ENCODE measurements around the gene SMYD3. TPM values are rescaled to one million over a fixed set of nuclear protein-coding genes. Genes with fewer than 3 reads are reported as not detected.

The SMYD3 gene
- total RNA-seq, 1 donor from 2014 or later = 23.9 TPM

DNA sequence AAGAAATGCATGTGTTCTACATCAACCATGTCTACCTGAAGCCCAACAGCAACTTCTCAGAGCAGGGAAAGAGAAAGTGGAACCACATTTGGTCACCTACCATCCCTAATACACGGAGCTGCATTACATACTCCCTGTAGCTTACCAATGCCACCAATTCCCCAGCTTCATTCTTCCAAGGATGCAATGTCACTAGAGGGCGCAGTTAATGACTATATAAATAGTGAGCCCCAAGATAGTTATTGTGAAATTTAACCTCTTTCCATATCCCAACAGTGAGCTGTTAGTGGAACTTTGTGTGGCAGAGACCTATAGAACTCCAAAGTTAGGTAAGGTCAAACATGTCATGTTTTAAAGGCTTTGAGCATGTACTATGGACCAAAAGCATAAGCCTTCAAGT lies 618.3 kb downstream of the SMYD3 start:
- Mint-ChIP-seq H3K4me1 (no peaks in the 10 kb centered on the region), H3K36me3 (ENCODE audit: low read depth) (no peaks in the 10 kb centered on the region), H3K27ac (no peak overlapping the region), H3K9me3 (peaks cover 18% of the 10 kb centered on the region), H3K27me3 (no peaks in the 10 kb centered on the region), H3K4me3 (no peak overlapping the region)
- intact Hi-C loops (cut with micrococcal nuclease) = loop anchor here (1.0 kb wide), 1 partner anchor 114 kb away; no protein-coding TSS in a partner anchor
- peak; percentile 70 for DNase-seq

DNA sequence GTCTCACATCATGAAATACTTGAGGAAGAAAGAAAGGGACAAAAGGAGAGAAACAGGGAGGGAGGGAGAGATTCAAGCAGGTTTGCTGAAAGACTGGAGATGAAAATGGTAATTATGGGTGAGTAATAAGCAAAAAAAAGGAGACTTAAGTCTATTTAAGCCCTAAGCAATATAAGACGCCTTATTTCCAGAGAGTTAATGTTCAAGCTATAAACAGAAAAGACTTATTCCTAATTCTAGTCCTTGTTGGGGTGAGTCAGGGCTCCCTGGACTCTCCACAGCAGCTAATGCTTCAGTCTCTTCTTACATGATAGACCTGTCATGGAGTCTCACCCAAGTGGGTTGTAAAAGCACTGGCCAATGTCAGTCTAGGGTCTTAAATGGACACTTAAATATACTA lies 619.2 kb downstream of the SMYD3 start:
- intact Hi-C loops (cut with micrococcal nuclease) = no loop called here
- Mint-ChIP-seq H3K4me3 (no peak overlapping the region), H3K4me1 (no peaks in the 10 kb centered on the region), H3K27me3 (no peaks in the 10 kb centered on the region), H3K9me3 (peaks cover 14% of the 10 kb centered on the region), H3K27ac (no peak overlapping the region), H3K36me3 (ENCODE audit: low read depth) (no peaks in the 10 kb centered on the region)
- DNase-seq = no peak

GRCh38 chr1:245881767-245882391 lies 625.2 kb downstream of the SMYD3 start:
- H3K4me3 Mint-ChIP-seq = no peak overlapping the region
- DNase-seq = no peak
- H3K27ac Mint-ChIP-seq = no peak overlapping the region
- intact Hi-C loops (cut with micrococcal nuclease) = no loop called here
- H3K36me3 Mint-ChIP-seq (ENCODE audit: low read depth) = no peaks in the 10 kb centered on the region
- no peaks in the 10 kb centered on the region for H3K9me3 Mint-ChIP-seq
- H3K4me1 Mint-ChIP-seq = no peaks in the 10 kb centered on the region
- no peaks in the 10 kb centered on the region for H3K27me3 Mint-ChIP-seq

- intact Hi-C loops (cut with micrococcal nuclease) = no loop called here
- Mint-ChIP-seq H3K4me3 (no peak overlapping the region), H3K27me3 (no peaks in the 10 kb centered on the region)
These were observed 626.2 kb downstream of the SMYD3 start for GRCh38 chr1:245880754-245881403.

DNA sequence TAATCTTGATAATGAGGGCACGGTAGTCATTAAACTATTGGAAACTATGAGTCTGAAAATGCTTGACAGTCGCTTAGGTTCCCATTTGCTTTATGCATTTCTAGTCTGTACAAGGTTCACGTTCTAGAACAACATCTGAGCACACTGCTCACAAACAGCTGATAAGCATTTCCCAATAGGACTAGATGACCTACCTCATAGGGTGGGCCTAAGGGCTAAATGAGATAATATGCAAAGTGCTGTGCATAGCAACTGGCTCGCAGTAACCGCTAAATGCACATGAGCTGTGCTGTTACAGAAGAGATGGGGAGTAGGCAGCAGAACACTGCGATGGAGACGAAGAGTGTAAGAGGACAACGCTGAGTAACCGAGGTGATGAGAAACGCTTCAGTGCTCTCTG lies 628.0 kb downstream of the SMYD3 start:
- intact Hi-C loops (cut with micrococcal nuclease) = no loop called here
- Mint-ChIP-seq H3K27ac (no peak overlapping the region), H3K9me3 (no peaks in the 10 kb centered on the region), H3K4me1 (no peaks in the 10 kb centered on the region), H3K27me3 (no peaks in the 10 kb centered on the region), H3K4me3 (no peak overlapping the region), H3K36me3 (ENCODE audit: low read depth) (no peaks in the 10 kb centered on the region)
- DNase-seq = no peak

More at GRCh38 chr1:245880754-245881403, 626.2 kb downstream of the SMYD3 start:
- H3K4me1 Mint-ChIP-seq = no peaks in the 10 kb centered on the region
- H3K9me3 Mint-ChIP-seq = no peaks in the 10 kb centered on the region
- no peaks in the 10 kb centered on the region for H3K36me3 Mint-ChIP-seq (ENCODE audit: low read depth)
- DNase-seq = no peak
- no peak overlapping the region for H3K27ac Mint-ChIP-seq

- H3K36me3 Mint-ChIP-seq (ENCODE audit: low read depth) = no peaks in the 10 kb centered on the region
- intact Hi-C loops (cut with micrococcal nuclease) = no loop called here
- H3K4me1 Mint-ChIP-seq = no peaks in the 10 kb centered on the region
- no peak overlapping the region for H3K27ac Mint-ChIP-seq
- no peaks in the 10 kb centered on the region for H3K9me3 Mint-ChIP-seq
- H3K27me3 Mint-ChIP-seq = no peaks in the 10 kb centered on the region
- DNase-seq = no peak
- H3K4me3 Mint-ChIP-seq = no peak overlapping the region
These were observed 628.5 kb downstream of the SMYD3 start for GRCh38 chr1:245878585-245878984.

GRCh38 chr1:245877976-245878375 lies 629.1 kb downstream of the SMYD3 start:
- Mint-ChIP-seq H3K27me3 (no peaks in the 10 kb centered on the region), H3K4me1 (no peaks in the 10 kb centered on the region), H3K27ac (no peak overlapping the region), H3K4me3 (no peak overlapping the region), H3K36me3 (ENCODE audit: low read depth) (no peaks in the 10 kb centered on the region), H3K9me3 (no peaks in the 10 kb centered on the region)
- no peak for DNase-seq
- intact Hi-C loops (cut with micrococcal nuclease) = no loop called here

- no peak for DNase-seq
- H3K4me1 Mint-ChIP-seq = no peaks in the 10 kb centered on the region
These were observed 630.5 kb downstream of the SMYD3 start for GRCh38 chr1:245876586-245876985.

DNA sequence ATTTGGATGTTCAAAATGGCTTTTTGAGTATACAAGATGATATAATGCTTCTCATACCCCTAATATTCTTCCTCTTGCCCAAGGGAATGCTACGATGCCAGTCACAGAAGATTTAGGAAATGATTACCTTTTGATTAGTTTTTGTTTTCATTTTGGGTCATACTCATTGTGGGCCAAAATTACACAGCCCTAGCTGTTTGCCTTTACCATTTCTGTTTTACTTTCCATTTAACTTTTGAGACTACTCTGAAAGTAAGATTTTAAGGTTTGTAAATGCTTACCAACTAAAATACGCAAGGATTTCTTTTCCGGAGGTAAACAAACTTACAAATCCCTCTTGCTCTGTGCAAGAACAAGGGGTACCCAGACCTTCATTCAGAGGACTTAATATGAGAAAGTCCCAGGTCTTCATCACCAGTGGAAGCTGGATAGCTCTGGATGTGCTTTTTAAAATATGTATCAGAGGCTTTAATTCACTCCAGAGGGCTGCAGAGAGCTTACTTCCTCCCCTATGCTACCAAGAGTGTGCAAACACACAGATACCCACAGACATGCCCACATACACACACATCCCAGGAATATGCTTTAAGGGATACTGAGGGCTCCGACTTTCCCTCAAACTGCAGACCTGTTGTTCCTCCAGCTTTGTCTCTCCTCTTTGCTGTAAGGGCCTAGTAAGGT lies 631.4 kb downstream of the SMYD3 start:
- DNase-seq = no peak
- H3K36me3 Mint-ChIP-seq (ENCODE audit: low read depth) = no peaks in the 10 kb centered on the region
- no peaks in the 10 kb centered on the region for H3K9me3 Mint-ChIP-seq
- no peaks in the 10 kb centered on the region for H3K4me1 Mint-ChIP-seq
- intact Hi-C loops (cut with micrococcal nuclease) = no loop called here
- H3K27ac Mint-ChIP-seq = no peak overlapping the region
- no peak overlapping the region for H3K4me3 Mint-ChIP-seq
- no peaks in the 10 kb centered on the region for H3K27me3 Mint-ChIP-seq

More at GRCh38 chr1:245876586-245876985, 630.5 kb downstream of the SMYD3 start:
- no peak overlapping the region for H3K27ac Mint-ChIP-seq
- H3K36me3 Mint-ChIP-seq (ENCODE audit: low read depth) = no peaks in the 10 kb centered on the region
- H3K4me3 Mint-ChIP-seq = no peak overlapping the region
- H3K27me3 Mint-ChIP-seq = no peaks in the 10 kb centered on the region
- no peaks in the 10 kb centered on the region for H3K9me3 Mint-ChIP-seq
- intact Hi-C loops (cut with micrococcal nuclease) = no loop called here

- Mint-ChIP-seq H3K9me3 (no peaks in the 10 kb centered on the region), H3K4me3 (no peak overlapping the region), H3K27me3 (no peaks in the 10 kb centered on the region), H3K4me1 (no peaks in the 10 kb centered on the region), H3K27ac (no peak overlapping the region), H3K36me3 (ENCODE audit: low read depth) (no peaks in the 10 kb centered on the region)
- intact Hi-C loops (cut with micrococcal nuclease) = no loop called here
- DNase-seq = no peak
These were observed 632.0 kb downstream of the SMYD3 start for GRCh38 chr1:245874942-245875580.

GRCh38 chr1:245873883-245874671 lies 633.0 kb downstream of the SMYD3 start:
- intact Hi-C loops (cut with micrococcal nuclease) = no loop called here
- Mint-ChIP-seq H3K27me3 (no peaks in the 10 kb centered on the region), H3K27ac (no peak overlapping the region), H3K4me1 (no peaks in the 10 kb centered on the region), H3K9me3 (no peaks in the 10 kb centered on the region), H3K36me3 (ENCODE audit: low read depth) (no peaks in the 10 kb centered on the region), H3K4me3 (no peak overlapping the region)
- DNase-seq = no peak

DNA sequence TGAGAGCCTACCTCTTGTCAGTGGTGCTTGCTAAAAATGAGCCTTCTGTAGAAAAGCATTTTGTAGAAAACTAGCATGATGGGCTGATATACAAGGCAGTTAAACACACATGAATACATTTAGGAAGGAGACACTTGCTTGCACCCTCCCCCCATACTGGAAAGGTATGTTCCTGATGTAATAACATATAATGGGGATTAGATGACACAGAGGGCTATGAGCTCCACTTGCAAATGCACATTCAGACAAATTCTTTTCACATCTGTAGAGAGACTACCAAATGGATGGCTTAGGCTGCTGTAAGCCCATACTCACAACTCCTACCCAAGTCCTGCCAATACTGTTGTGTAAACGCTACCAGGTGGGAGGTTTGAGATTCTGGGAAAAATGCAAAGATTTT lies 634.0 kb downstream of the SMYD3 start:
- intact Hi-C loops (cut with micrococcal nuclease) = no loop called here
- Mint-ChIP-seq H3K4me1 (no peaks in the 10 kb centered on the region), H3K27me3 (no peaks in the 10 kb centered on the region), H3K36me3 (ENCODE audit: low read depth) (no peaks in the 10 kb centered on the region), H3K9me3 (no peaks in the 10 kb centered on the region), H3K4me3 (no peak overlapping the region), H3K27ac (no peak overlapping the region)
- DNase-seq = no peak

- Mint-ChIP-seq H3K4me3 (no peak overlapping the region), H3K36me3 (ENCODE audit: low read depth) (no peaks in the 10 kb centered on the region), H3K4me1 (no peaks in the 10 kb centered on the region), H3K9me3 (no peaks in the 10 kb centered on the region), H3K27ac (no peak overlapping the region), H3K27me3 (no peaks in the 10 kb centered on the region)
- intact Hi-C loops (cut with micrococcal nuclease) = no loop called here
- no peak for DNase-seq
These were observed 634.6 kb downstream of the SMYD3 start for GRCh38 chr1:245872475-245872874.

All from activated CD4-positive, alpha-beta T cell treated with anti-CD3 and anti-CD28 coated beads, Interleukin-2, amount 10 ng/mL, durations not matched to agents 24 days and 14 days (primary cell).